HL-60 (cell line): ENCODE results near the gene GPC1.

Experiments
- SPI1 ChIP-seq: IDR thresholded peaks from 2 replicates; pipeline ENCODE4 v1.6.1; 2012; ENCODE audit warnings: low read depth, mild to moderate bottlenecking, borderline replicate concordance
- TF ChIP-seq, protein P1 (sequence below): IDR thresholded peaks from one replicate; pipeline ENCODE4 v1.5.1; 2011; ENCODE audit warnings: low read length, control low read depth, inconsistent platforms; ENCODE audit not compliant: insufficient read depth

DNA sequence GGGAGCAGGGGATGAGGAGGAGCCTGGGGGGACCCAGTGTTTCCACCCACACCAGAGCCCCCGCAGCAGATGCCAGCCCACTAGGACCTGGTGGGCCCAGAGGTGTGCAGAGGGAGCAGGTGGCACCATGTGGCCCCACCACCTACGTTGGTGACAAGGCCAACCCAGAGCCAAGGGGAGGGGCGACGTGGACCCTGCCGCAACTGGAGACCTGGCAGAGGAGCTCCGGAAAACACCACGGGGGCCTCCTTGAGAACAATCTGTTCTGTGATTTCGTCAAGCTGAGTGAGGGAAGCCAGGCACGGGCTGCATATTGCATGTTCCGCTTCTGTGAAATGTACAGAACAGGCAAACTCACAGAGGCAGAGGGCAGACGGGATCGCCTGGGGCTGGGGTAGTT lies 49.1 kb upstream of the GPC1 start:
- TF ChIP-seq, protein P1, sequence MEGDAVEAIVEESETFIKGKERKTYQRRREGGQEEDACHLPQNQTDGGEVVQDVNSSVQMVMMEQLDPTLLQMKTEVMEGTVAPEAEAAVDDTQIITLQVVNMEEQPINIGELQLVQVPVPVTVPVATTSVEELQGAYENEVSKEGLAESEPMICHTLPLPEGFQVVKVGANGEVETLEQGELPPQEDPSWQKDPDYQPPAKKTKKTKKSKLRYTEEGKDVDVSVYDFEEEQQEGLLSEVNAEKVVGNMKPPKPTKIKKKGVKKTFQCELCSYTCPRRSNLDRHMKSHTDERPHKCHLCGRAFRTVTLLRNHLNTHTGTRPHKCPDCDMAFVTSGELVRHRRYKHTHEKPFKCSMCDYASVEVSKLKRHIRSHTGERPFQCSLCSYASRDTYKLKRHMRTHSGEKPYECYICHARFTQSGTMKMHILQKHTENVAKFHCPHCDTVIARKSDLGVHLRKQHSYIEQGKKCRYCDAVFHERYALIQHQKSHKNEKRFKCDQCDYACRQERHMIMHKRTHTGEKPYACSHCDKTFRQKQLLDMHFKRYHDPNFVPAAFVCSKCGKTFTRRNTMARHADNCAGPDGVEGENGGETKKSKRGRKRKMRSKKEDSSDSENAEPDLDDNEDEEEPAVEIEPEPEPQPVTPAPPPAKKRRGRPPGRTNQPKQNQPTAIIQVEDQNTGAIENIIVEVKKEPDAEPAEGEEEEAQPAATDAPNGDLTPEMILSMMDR: no peak
- TF ChIP-seq SPI1: no peak
